NCI-H2227 treated with DMSO at 0.1 percent for 48 hours (cell line): ENCODE data around the gene SPI1.

Source experiments
- DNase-seq: peaks from one replicate; lab custom pipeline; 2025; lab: John Stamatoyannopoulos, UW

Gene SPI1

GRCh38 chr11:47388697-47389576, 10.6 kb upstream of the SPI1 start:
- no peak for DNase-seq

- DNase-seq, result no peak
Observed at GRCh38 chr11:47387944-47388696, 9.8 kb upstream of the SPI1 start.

DNA sequence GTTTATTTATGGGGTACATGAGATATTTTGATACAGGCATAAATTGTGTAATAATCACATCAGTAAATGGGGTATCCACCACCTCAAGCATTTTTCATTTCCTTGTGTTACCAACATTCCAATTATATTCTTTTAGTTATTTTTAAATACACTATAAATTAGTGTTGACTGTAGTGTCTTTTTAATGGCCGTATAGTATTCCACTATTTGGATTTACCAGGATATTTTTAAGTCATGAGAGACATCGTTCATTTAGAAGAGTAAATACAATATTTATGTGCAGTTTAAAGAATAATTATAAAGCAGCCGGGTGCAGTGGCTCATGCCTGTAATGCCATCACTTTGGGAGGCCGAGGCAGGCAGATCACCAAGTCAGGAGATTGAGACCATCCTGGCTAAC, 6.2 kb upstream of the SPI1 start:
- DNase-seq, result no peak

DNA sequence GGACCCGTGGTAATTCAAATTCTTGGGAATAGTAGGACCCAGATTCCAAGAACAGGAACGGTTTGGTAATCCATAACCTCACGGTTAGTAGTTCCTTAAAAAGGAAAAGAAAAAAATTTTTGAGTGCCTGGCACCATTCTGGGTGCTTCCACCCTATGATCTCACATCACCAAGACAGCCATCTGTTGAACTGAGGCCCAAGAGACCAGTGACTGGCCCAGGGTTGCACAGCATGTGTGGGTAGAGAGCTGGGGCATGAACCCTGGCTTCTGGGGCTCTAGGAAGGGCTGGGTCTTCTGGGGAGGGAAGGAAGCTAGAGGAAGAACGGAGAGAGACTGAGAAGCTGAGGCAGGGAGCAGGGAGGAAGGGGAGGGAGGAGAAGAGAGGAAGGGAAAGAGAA, 4.7 kb upstream of the SPI1 start:
- no peak for DNase-seq

DNA sequence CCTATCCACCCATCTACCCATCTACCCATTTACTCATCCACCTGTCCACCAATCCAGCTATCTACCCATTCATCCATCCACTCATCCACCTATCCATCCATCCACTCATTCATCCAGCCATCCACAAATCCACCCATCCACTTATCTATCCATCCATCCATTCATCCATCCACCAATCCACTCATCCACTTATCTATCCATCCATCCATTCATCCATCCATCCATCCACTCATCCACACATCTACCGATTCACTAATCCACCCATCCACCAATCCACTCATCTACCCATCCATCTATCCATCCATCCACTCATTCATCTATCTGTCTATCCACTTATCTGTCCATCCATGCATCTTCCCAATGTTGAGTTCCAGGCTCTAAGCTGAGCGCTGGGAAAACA, 1.7 kb upstream of the SPI1 start:
- no peak for DNase-seq

DNA sequence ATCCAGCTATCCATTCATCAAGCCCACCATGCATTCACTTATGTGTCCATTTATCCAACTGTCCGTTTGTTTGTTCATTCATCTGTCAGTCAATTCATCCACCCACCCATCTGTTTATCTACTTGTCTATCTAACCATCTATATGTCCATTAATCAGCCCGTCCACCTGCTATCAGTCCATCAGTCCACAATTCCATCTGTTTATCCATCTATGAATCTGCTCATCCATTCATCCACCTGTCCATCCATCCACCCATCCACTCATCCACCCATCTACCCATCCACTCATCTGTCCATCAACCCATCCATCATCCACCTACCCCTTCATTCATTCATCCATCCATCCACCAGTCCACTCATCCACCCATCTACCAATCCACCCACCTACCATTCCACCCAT, 970 bp upstream of the SPI1 start:
- DNase-seq, result no peak

GRCh38 chr11:47378836-47379170, 456 bp upstream of the SPI1 start:
- no peak for DNase-seq

- DNase-seq, result no peak
Observed at GRCh38 chr11:47377571-47378009, 757 bp downstream of the SPI1 start.

DNA sequence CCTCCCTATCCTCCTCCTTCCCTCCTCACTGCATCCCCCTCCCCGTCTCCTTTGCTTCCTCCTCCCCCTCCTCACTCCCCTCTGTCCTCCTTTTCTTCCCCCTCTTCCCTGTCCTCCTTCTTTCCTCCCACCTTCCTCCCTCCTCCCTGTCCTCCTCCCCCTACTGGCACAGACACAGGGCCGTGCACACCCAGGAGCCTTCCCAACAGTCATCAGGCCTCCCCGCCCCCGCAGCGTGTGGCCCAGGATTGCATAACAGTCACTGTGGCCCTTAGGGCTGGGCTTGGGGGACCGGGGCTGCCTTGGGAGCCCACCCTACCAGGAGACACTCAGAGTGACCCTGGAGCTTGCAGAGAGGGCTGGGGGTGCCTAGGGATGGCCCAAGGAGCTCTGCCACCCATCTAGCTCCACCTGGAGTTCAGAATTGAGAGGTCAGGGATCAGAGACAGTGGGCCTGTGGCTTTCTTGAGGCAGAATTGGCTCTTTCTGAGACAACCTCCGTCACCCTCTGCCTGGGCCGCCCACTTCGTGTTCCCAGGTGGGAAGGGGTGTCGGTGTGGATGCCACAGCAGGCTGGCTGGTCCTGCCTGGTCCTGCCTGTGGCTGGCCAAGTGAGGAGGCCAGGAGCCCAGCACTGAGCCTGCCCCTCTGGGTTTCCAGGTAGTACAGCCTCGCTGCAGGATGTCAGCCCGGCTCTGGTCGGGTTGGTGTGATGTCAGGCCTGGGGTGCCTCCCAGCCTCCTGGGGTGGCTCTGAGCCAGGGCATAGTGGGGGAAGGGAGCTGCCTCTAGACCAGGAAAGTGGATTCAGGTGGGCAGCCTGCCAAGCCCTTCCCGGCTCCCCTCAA, 1.6 kb downstream of the SPI1 start:
- DNase-seq, result no peak

DNA sequence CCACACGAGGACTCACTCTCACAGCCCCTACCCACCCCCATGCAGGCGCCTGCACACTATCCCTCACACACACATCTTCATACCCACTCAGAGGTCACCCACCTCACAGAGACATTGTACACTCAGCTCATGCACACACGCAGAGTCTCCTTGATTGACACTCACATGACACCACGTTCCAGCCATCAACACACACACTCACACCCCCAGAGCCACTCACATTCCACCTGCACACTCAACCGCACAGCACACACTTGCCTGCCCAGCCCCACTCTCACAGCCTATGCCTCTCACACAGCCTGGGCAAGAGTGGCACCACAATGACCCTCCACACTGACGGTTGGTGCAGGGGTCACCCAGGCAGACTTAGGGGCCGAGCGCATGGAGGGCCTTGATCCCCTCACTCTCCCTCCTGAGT, 2.2 kb downstream of the SPI1 start:
- DNase-seq, result no peak

DNA sequence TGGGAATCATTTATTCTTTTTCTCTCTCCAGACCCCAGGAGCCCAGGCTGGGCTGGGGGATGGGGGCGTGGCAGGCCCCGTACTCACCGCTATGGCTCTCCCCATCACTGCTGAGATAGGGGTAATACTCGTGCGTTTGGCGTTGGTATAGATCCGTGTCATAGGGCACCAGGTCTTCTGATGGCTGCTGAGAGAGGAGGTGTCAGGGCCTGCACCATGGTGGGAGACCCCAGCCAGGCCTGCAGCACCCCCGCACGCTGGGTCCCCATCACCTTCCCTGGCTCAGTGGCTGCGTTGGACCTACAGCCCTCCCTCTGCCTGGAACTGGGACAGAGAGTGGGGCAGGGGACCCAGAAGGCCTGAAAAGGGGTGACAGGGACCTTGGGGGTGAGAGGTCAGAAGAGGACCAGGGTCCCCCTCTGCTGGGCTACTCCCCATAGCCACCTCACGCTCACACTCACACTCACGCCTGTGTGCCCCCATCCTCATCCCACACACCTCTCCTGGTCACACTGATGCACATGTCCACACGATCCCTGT, 2.7 kb downstream of the SPI1 start:
- no peak for DNase-seq

DNA sequence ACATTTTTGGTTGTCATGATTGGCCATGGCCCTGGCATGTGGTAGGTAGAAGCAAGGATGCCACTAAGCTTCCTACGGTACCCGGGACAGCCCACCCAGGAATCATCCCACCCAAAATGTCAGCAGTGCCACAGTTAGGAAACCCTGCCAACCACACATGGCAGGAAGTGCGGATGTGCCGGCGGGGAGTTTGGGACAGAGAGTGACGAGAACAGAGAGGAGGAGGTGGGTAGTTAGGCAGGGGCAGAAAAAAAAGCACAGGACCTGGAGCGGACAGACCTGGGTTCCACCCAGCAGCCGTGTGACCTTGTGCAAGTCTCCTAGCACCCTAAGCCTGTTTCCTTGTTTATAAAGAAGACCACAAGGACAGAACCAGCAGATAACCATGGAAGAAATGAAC, 3.3 kb downstream of the SPI1 start:
- no peak for DNase-seq

- DNase-seq, result no peak
Observed at GRCh38 chr11:47374720-47375019, 3.7 kb downstream of the SPI1 start.

- peak; percentile 6 for DNase-seq
Observed at GRCh38 chr11:47373876-47374719, 4.2 kb downstream of the SPI1 start.

GRCh38 chr11:47372422-47372821, 5.9 kb downstream of the SPI1 start:
- DNase-seq, result no peak

DNA sequence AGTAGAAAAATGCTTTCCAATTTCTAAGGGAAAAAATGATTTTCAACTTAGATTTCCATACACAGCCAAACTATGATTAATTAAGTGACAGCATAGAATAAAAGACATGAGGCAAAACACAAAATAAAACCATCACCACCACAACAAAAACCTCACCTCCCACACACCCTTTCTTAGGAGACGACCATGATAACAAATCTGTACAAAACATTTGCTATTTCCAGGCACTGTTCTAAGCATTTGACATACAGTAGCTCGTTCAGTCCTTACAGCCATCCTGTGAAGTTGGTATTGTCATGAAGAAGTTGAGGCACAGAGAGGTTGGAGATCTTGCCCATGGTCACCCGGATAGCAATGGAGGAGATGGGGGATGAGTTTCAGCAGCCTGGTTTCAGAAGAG, 8.7 kb downstream of the SPI1 start:
- no peak for DNase-seq

GRCh38 chr11:47366020-47366490, 12.3 kb downstream of the SPI1 start:
- DNase-seq, result no peak

DNA sequence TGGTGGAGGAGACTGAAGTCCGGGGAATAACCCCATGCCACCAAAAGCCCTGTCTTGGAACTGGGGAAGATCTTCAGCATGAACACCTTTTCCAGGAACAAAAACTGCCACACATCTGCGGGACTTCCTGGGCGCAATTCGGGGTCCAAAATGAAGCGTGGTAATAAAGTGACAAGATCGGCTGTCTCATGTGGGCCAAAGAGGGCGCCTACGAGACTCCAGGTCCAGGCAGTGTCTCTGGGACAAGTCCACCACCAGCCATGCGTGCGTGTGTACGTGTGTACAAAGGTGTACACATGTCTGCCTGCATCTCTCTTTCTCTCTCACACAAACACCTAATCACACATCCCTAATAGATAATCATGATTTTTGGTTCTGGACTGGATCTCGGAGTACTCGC, 16.9 kb downstream of the SPI1 start:
- DNase-seq, result no peak

DNA sequence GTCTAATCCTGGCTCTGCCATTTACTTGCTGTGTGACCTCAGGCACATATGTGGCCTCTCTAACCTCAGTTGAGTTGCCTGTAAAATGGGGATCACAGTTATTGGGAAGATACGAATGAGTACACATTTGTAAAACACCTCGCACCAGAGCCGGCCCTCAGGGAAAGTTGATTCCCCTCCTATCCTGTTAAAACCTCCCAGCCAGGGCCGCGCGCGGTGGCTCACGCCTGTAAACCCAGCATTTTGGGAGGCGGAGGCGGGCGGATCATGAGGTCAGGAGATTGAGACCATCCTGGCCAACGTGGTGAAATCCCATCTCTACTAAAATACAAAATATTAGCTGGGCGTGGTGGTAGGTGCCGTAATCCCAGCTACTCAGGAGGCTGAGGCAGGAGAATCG, 18.0 kb downstream of the SPI1 start:
- no peak for DNase-seq

- DNase-seq, result no peak
Observed at GRCh38 chr11:47359586-47359985, 18.8 kb downstream of the SPI1 start.

GRCh38 chr11:47359162-47359561, 19.2 kb downstream of the SPI1 start:
- DNase-seq, result no peak

GRCh38 chr11:47358731-47359051, 19.7 kb downstream of the SPI1 start:
- DNase-seq, result no peak
